IMR-90 (cell line): ENCODE measurements around the gene THOC6. TPM values are rescaled to one million over a fixed set of nuclear protein-coding genes. Genes with fewer than 3 reads are reported as not detected.

ENCODE experiments used
- ATAC-seq: fragments of 200-7000 bp; cut with Tn5 transposase; 2 replicates; pipeline ENCODE4 v1.9.1; 2020; ENCODE audit warnings: low read depth, mild to moderate bottlenecking, moderate library complexity
- BruUV-seq: library from RNA; stranded (reverse); fragments of 400-500 nt; replicated peaks from 2 replicates; lab custom pipeline; 2021; lab: Mats Ljungman, UMichigan
- CTCF ChIA-PET: fragments of 300-600 bp; formaldehyde crosslinking; extraction: SDS; loops from one replicate; lab custom pipeline; 2021; ENCODE audit warnings: antibody characterized with exemption; lab: Yijun Ruan, JAX
- POLR2A ChIA-PET: fragments of 300-600 bp; sonication (Branson Sonifier 250); formaldehyde crosslinking; loops from one replicate; lab custom pipeline; 2022; ENCODE audit warnings: antibody characterized with exemption; ENCODE audit not compliant: unreplicated experiment; lab: Charles Lee
- DNase-seq: peaks from one replicate; pipeline ENCODE4 v3.0.0; 2013
- H2AFZ ChIP-seq: replicated peaks from 2 replicates; pipeline ENCODE3; 2013; ENCODE audit warnings: low read length, mild to moderate bottlenecking; ENCODE audit not compliant: poor library complexity
- H2AK5ac ChIP-seq: 2 replicates; pipeline ENCODE4 v1.6.1; 2013; ENCODE audit warnings: low read depth, low read length, inconsistent platforms
- H2AK9ac ChIP-seq: replicated peaks from 2 replicates; pipeline ENCODE3; 2013; ENCODE audit warnings: mild to moderate bottlenecking, low read depth, low read length, moderate library complexity; ENCODE audit not compliant: poor library complexity
- H2BK120ac ChIP-seq: 2 replicates; pipeline ENCODE4 v1.6.1; 2013; ENCODE audit warnings: low read depth, low read length, inconsistent platforms
- H2BK15ac ChIP-seq: 3 replicates; pipeline ENCODE4 v1.6.1; 2013; ENCODE audit warnings: low read depth, low read length, inconsistent platforms
- H2BK20ac ChIP-seq: 2 replicates; pipeline ENCODE4 v1.6.1; 2013; ENCODE audit warnings: low read depth, mild to moderate bottlenecking, inconsistent platforms, low read length, moderate library complexity
- H2BK5ac ChIP-seq: 2 replicates; pipeline ENCODE4 v1.6.1; 2013; ENCODE audit warnings: mild to moderate bottlenecking, low read depth, low read length, inconsistent platforms; ENCODE audit not compliant: poor library complexity, severe bottlenecking
- H3K14ac ChIP-seq: replicated peaks from 2 replicates; pipeline ENCODE4 v1.6.1; 2013; ENCODE audit warnings: low read depth, low read length, inconsistent platforms
- H3K18ac ChIP-seq: 2 replicates; pipeline ENCODE4 v1.6.1; 2013; ENCODE audit warnings: low read depth, low read length, control low read depth
- H3K23ac ChIP-seq: 2 replicates; pipeline ENCODE4 v1.6.1; 2013; ENCODE audit warnings: low read depth, low read length, inconsistent platforms
- H3K27ac ChIP-seq: 2 replicates; pipeline ENCODE4 v1.5.1; 2013; ENCODE audit warnings: mild to moderate bottlenecking, control low read depth, low read length; ENCODE audit not compliant: insufficient read depth
- H3K27me3 ChIP-seq: 2 replicates; pipeline ENCODE4 v1.6.1; 2013; ENCODE audit warnings: low read length; ENCODE audit not compliant: control insufficient read depth, insufficient read depth
- H3K36me3 ChIP-seq: 2 replicates; pipeline ENCODE4 v1.6.1; 2013; ENCODE audit warnings: low read length, mixed read lengths; ENCODE audit not compliant: control insufficient read depth, insufficient read depth
- H3K4ac ChIP-seq: 2 replicates; pipeline ENCODE4 v1.6.1; 2013; ENCODE audit warnings: low read depth, low read length, inconsistent platforms
- H3K4me1 ChIP-seq: 2 replicates; pipeline ENCODE4 v1.6.1; 2013; ENCODE audit warnings: low read length, mixed read lengths; ENCODE audit not compliant: control insufficient read depth, insufficient read depth
- H3K4me2 ChIP-seq: 2 replicates; pipeline ENCODE4 v1.6.1; 2013; ENCODE audit warnings: low read depth, mild to moderate bottlenecking, control low read depth, low read length, moderate library complexity
- H3K4me3 ChIP-seq: 2 replicates; pipeline ENCODE4 v1.5.1; 2013; ENCODE audit warnings: low read depth, mild to moderate bottlenecking, control low read depth, low read length, moderate library complexity; ENCODE audit not compliant: insufficient read depth
- H3K56ac ChIP-seq: 2 replicates; pipeline ENCODE4 v1.6.1; 2013; ENCODE audit warnings: low read length, inconsistent platforms; ENCODE audit not compliant: insufficient read depth; ENCODE audit errors: extremely low read depth
- H3K79me1 ChIP-seq, 2 experiments: 2 replicates each; pipeline ENCODE4 v1.6.1; 2013; ENCODE audit warnings: low read length in 2 of 2, inconsistent platforms in 1 of 2, low read depth in 1 of 2
- H3K9ac ChIP-seq: 2 replicates; pipeline ENCODE4 v1.6.1; 2013; ENCODE audit warnings: low read depth, low read length, control low read depth
- H3K9me1 ChIP-seq: 2 replicates; pipeline ENCODE4 v1.6.1; 2013; ENCODE audit warnings: low read length, inconsistent platforms; ENCODE audit not compliant: insufficient read depth
- H3K9me3 ChIP-seq: 2 replicates; pipeline ENCODE4 v1.6.1; 2013; ENCODE audit warnings: low read length; ENCODE audit not compliant: control insufficient read depth, insufficient read depth
- H4K20me1 ChIP-seq: 2 replicates; pipeline ENCODE4 v1.6.1; 2013; ENCODE audit warnings: low read length, inconsistent platforms; ENCODE audit not compliant: insufficient read depth
- H4K5ac ChIP-seq: 2 replicates; pipeline ENCODE4 v1.6.1; 2013; ENCODE audit warnings: mild to moderate bottlenecking, low read depth, low read length, control low read depth
- H4K8ac ChIP-seq, 2 experiments: 2 replicates each; pipeline ENCODE4 v1.6.1; 2013; ENCODE audit warnings: low read depth in 2 of 2, low read length in 2 of 2, control low read depth in 1 of 2, inconsistent platforms in 1 of 2
- H4K91ac ChIP-seq: 2 replicates; pipeline ENCODE4 v1.6.1; 2013; ENCODE audit warnings: low read depth, low read length, inconsistent platforms; ENCODE audit not compliant: insufficient read depth
- BHLHE40 ChIP-seq: fragments of 150-350 bp; IDR thresholded peaks from 2 replicates; pipeline ENCODE4 v1.6.1; 2016; ENCODE audit warnings: mild to moderate bottlenecking, low read depth, low read length
- CEBPB ChIP-seq: IDR thresholded peaks from 2 replicates; pipeline ENCODE4 v1.6.1; 2012; ENCODE audit warnings: low read depth, low read length, improper control_type of control experiment
- FOS ChIP-seq: fragments of 150-350 bp; IDR thresholded peaks from 2 replicates; pipeline ENCODE4 v1.6.1; 2016; ENCODE audit warnings: low read depth, low read length
- MAFK ChIP-seq: IDR thresholded peaks from 2 replicates; pipeline ENCODE4 v1.6.1; 2012; ENCODE audit warnings: low read depth, low read length, improper control_type of control experiment
- MAZ ChIP-seq: IDR thresholded peaks from 2 replicates; pipeline ENCODE4 v1.6.1; 2012; ENCODE audit warnings: low read depth, mild to moderate bottlenecking, low read length, improper control_type of control experiment, moderate library complexity, borderline replicate concordance
- MXI1 ChIP-seq: IDR thresholded peaks from 2 replicates; pipeline ENCODE4 v1.6.1; 2012; ENCODE audit warnings: low read depth, mild to moderate bottlenecking, low read length, moderate library complexity, borderline replicate concordance
- POLR2A ChIP-seq: IDR thresholded peaks from 2 replicates; pipeline ENCODE4 v1.6.1; 2012; ENCODE audit warnings: mild to moderate bottlenecking, low read depth, low read length
- RAD21 ChIP-seq: IDR thresholded peaks from 2 replicates; pipeline ENCODE4 v1.6.1; 2012; ENCODE audit warnings: low read length, improper control_type of control experiment
- RCOR1 ChIP-seq: IDR thresholded peaks from 2 replicates; pipeline ENCODE4 v1.6.1; 2012; ENCODE audit warnings: mild to moderate bottlenecking, low read length, improper control_type of control experiment; ENCODE audit not compliant: insufficient replicate concordance
- RFX5 ChIP-seq: IDR thresholded peaks from 2 replicates; pipeline ENCODE4 v1.8.0; 2012; ENCODE audit warnings: low read depth, mild to moderate bottlenecking, low read length, moderate library complexity
- WGBS, 2 experiments: methylation state at CpG; one replicate each; pipeline versions ENCODE4 v1.1.5 to v1.1.7; 2013; ENCODE audit warnings: missing lambda C conversion rate in 2 of 2; ENCODE audit not compliant: insufficient read length in 1 of 2; ENCODE audit errors: extremely low coverage in 2 of 2; 5-methylcytosine and 5-hydroxymethylcytosine counted together
- dilution Hi-C: fragments of 300-500 bp; cut with HindIII; formaldehyde crosslinking; loops from one replicate; pipeline ENCODE4 v1.14.3; 2018; ENCODE audit warnings: low sequenced_read_pairs; ENCODE audit not compliant: unreplicated experiment
- in situ Hi-C: fragments of 300-500 bp; cut with MboI; formaldehyde crosslinking; loops from 3 replicates; pipeline ENCODE4 v1.14.3; 2019; ENCODE audit warnings: low sequenced_read_pairs, inconsistent platforms, mixed read lengths
- intact Hi-C: fragments of 100-400 bp; cut with micrococcal nuclease; formaldehyde crosslinking; loops from 2 replicates; pipeline ENCODE4 v1.10.0; 2022
- polyA plus RNA-seq, 3 experiments: library from polyadenylated mRNA; depleted of rRNA; stranded (reverse); fragments of >200 nt; gene quantifications; 2 replicates each; pipeline ENCODE4 v1.2.3, GENCODE V29; 2012; ENCODE audit warnings: low replicate concordance in 1 of 3
- total RNA-seq: library from RNA; depleted of rRNA; stranded (reverse); fragments of >200 nt; gene quantifications from 2 replicates; pipeline ENCODE4 v1.2.3, GENCODE V29; 2012
- TF ChIP-seq, protein P1 (sequence below): conservative IDR thresholded peaks from 2 replicates; pipeline ENCODE4 v1.5.1; 2012; ENCODE audit warnings: mild to moderate bottlenecking, low read depth, low read length, improper control_type of control experiment

The THOC6 gene
- total and polyA plus RNA-seq, 2 of the 4 experiments (the other 2 are of a cell fraction) = 16.8 to 23.1 TPM

DNA sequence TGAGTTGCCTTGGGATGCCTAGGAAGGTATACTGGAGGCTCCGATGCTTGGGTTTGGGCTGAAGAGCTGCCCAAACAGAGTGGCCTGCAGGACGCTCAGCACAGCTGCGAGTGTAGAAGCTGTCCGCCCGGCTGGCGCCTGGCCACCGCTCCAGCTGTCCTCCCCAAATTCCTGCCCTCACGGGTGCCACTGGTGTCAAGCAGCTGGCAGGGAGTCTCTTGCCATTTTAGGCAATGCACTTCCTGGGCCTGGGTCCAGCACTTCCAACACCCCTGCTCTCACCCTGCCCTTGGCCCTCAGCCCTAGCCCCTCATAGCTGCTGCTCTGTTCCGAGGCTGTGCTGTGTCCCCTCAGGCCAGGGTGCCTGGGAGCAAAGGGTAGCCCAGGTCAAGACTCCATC is 38.4 kb upstream of the THOC6 start:
- Histone ChIP-seq H3K4me2 (no peak overlapping the region), H2AK9ac (no peak overlapping the region), H4K8ac (no peak overlapping the region), H3K79me1 (peaks cover 0 to 6% of the 10 kb centered on the region in 2 experiments; a peak in 1 of 4 replicates), H3K9ac (no peak overlapping the region), H2AK5ac (no peak overlapping the region), H3K4me1 (peaks cover 6% of the 10 kb centered on the region), H3K27me3 (peaks cover 19% of the 10 kb centered on the region), H2BK5ac (no peak overlapping the region), H2AFZ (no peak overlapping the region), H3K56ac (no peak overlapping the region), H3K23ac (no peak overlapping the region), H4K20me1 (no peaks in the 10 kb centered on the region), H3K4ac (no peak overlapping the region), H4K91ac (no peak overlapping the region), H3K14ac (no peak overlapping the region), H2BK120ac (no peak overlapping the region), H4K5ac (no peak overlapping the region), H3K9me3 (no peaks in the 10 kb centered on the region), H3K27ac (no peak overlapping the region), H2BK15ac (no peak overlapping the region), H3K18ac (no peak overlapping the region), H2BK20ac (no peak overlapping the region), H3K4me3 (no peak overlapping the region), H3K36me3 (no peaks in the 10 kb centered on the region), H3K9me1 (0 out of 2 replicates have a peak, but pooled peaks cover 4% of the 10 kb centered on the region)
- ATAC-seq (no peak), DNase-seq (no peak)
- WGBS, 2 experiments = 39% methylated on average over 5 of the region's 9 CpGs; no CpG with 5 or more reads in 1 of the 2 experiments
- CTCF ChIA-PET = no interaction called here
- BruUV-seq = no TSS peak
- dilution Hi-C loops = no loop called here
- intact Hi-C loops = no loop called here
- in situ Hi-C loops = no loop called here
- no peak for TF ChIP-seq CEBPB
- TF ChIP-seq RCOR1 = no peak
- TF ChIP-seq MAFK = no peak
- TF ChIP-seq, protein P1, sequence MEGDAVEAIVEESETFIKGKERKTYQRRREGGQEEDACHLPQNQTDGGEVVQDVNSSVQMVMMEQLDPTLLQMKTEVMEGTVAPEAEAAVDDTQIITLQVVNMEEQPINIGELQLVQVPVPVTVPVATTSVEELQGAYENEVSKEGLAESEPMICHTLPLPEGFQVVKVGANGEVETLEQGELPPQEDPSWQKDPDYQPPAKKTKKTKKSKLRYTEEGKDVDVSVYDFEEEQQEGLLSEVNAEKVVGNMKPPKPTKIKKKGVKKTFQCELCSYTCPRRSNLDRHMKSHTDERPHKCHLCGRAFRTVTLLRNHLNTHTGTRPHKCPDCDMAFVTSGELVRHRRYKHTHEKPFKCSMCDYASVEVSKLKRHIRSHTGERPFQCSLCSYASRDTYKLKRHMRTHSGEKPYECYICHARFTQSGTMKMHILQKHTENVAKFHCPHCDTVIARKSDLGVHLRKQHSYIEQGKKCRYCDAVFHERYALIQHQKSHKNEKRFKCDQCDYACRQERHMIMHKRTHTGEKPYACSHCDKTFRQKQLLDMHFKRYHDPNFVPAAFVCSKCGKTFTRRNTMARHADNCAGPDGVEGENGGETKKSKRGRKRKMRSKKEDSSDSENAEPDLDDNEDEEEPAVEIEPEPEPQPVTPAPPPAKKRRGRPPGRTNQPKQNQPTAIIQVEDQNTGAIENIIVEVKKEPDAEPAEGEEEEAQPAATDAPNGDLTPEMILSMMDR = no peak
- no peak for TF ChIP-seq RFX5
- TF ChIP-seq POLR2A = no peak
- TF ChIP-seq MXI1 = no peak
- no peak for TF ChIP-seq BHLHE40
- TF ChIP-seq FOS = no peak
- TF ChIP-seq RAD21 = no peak
- no peak for TF ChIP-seq MAZ
- POLR2A ChIA-PET = interaction anchor here (0.6 kb wide), 1 partner anchor 39 kb away, joined by 7 read pairs; no protein-coding TSS in a partner anchor
